ENCODE measurements around the gene TMEM266.

GRCh38 chr15:76109046-76109445 is 49.3 kb downstream of the TMEM266 start:
- TF ChIP-seq POLR2A (IDR thresholded peaks at IDR 0.05; ENCODE audit: low read depth, low read length) (no peak), CTCF (conservative IDR thresholded peaks at IDR 0.05; ENCODE audit: low read depth, low read length) (no peak), USF2 (IDR thresholded peaks at IDR 0.05; ENCODE audit: low read depth, low read length) (no peak), SMC3 (IDR thresholded peaks at IDR 0.05; ENCODE audit: low read depth, low read length) (no peak), CEBPB (IDR thresholded peaks at IDR 0.05; ENCODE audit: low read depth, low read length) (no peak), RAD21 (IDR thresholded peaks at IDR 0.05; ENCODE audit: low read length) (no peak), MXI1 (IDR thresholded peaks at IDR 0.05; ENCODE audit: borderline replicate concordance, low read depth, low read length) (no peak), MAFK (IDR thresholded peaks at IDR 0.05; ENCODE audit: low read depth, low read length) (no peak), RCOR1 (IDR thresholded peaks at IDR 0.05; ENCODE audit: insufficient replicate concordance, low read length) (no peak), MAZ (IDR thresholded peaks at IDR 0.05; ENCODE audit: borderline replicate concordance, low read depth, low read length) (no peak), RFX5 (IDR thresholded peaks at IDR 0.05; ENCODE audit: low read depth, low read length) (no peak)
- TF ChIP-seq, protein P1, sequence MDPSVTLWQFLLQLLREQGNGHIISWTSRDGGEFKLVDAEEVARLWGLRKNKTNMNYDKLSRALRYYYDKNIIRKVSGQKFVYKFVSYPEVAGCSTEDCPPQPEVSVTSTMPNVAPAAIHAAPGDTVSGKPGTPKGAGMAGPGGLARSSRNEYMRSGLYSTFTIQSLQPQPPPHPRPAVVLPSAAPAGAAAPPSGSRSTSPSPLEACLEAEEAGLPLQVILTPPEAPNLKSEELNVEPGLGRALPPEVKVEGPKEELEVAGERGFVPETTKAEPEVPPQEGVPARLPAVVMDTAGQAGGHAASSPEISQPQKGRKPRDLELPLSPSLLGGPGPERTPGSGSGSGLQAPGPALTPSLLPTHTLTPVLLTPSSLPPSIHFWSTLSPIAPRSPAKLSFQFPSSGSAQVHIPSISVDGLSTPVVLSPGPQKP (IDR thresholded peaks at IDR 0.05; ENCODE audit: borderline replicate concordance, low read depth, low read length) = no peak
